Measurements from ENCODE around the gene WNT3. TPM values are rescaled to one million over a fixed set of nuclear protein-coding genes. Genes with fewer than 3 reads are reported as not detected.

WNT3 gene
- total and polyA plus RNA-seq, 2 of the 8 experiments (the other 6 are each of a cell fraction or from before 2014, with no cell fraction given) = 0.56 to 2.0 TPM

DNA sequence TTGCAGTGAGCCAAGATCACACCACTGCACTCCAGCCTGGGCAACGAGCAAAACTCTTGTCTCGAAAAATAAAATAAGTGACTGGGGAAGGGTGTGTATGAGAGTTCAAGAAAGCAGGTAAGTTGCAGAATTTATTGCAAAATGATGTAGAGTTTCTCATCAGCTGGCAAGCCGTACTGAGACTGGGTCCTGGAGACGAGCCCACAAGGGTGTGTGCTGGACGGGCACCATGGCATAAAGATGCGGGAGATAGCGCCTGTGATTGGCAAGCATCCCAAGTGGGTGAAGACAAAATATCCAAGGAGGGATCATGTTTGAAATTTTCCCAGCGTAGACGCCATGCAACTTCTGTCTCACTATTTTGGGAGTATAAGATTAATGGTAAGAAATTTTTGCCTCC is 59.4 kb downstream of the WNT3 start (continued):
- TF ChIP-seq RXRA (IDR thresholded peaks at IDR 0.05; ENCODE audit: insufficient read depth, low read depth, low read length) (no peak), CHD7 (IDR thresholded peaks at IDR 0.05; ENCODE audit: insufficient replicate concordance, low read length) (no peak), BACH1 (IDR thresholded peaks at IDR 0.05; ENCODE audit: low read length) (no peak), SP4 (IDR thresholded peaks at IDR 0.05; ENCODE audit: low read length) (no peak)

Data from H1 (cell line).